Stimulated activated CD8-positive, alpha-beta memory T cell treated with anti-CD3 and anti-CD28 coated beads, Interleukin-4, amount 100 ng/mL, for 48 hours (primary cell): ENCODE measurements around the gene NMNAT2.
A peak's percentile ranks its signal among the peaks of the same experiment; 100 is the strongest.
"Not testable (repeated sequence)": the region's sequence is repeated elsewhere in the genome, so short reads cannot be mapped to it uniquely, and the experiment has no call there.

Experiments
- DNase-seq: peaks from one replicate; pipeline ENCODE4 v3.0.0-alpha.2; 2020

The NMNAT2 gene

DNA sequence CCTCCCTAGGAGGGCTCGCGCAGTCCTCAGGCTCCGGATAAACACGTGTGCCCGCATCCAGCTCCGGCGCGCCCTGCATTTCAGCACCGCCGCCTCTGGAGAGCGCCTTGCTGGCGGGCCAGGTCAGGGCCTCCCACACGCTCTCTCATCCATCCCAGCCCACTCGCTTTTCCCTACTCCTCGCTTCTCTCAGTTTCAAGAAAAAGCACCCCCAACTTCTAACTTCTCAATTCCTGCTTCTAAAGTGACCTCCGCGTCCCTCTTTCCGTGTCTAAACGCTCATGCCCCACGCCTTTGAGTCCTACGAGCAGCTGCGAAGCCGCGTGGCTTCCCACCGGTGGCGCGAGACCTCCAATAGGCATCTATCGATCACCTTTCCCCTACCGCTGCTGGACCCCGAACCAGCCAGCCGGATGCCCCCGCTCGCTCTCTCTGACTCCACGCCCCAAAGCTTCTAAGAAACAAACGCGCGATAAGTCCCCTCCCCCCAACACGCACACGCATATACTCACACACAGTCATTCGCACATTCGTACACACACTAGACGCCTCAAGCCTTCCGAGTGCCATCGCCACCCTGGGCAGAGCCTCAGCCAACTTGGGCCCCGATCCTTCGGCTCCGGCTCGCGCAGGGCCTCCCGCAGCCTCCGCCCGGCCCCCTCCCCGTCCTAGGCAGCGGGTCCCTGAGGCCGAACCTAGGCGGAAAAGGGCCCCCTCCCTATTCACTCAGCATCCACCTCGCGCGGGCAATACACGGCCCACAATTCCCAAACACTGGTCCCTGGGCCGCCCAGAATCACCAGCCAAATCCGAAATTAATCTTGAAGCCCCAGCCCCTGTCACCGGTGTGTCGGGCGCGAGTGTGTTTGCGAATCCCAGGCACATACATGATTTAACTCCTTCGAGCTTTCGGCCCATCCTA is 1.1 kb downstream of the NMNAT2 start:
- DNase-seq, result peak; percentile 58

GRCh38 chr1:183414365-183414764 is 3.8 kb downstream of the NMNAT2 start:
- DNase-seq, result no peak

- DNase-seq, result no peak
Observed at GRCh38 chr1:183411091-183411490, 7.1 kb downstream of the NMNAT2 start.

- DNase-seq, result no peak
Observed at GRCh38 chr1:183407961-183408360, 10.2 kb downstream of the NMNAT2 start.

GRCh38 chr1:183407474-183407873 is 10.7 kb downstream of the NMNAT2 start:
- no peak for DNase-seq

- no peak for DNase-seq
Observed at GRCh38 chr1:183404476-183404875, 13.7 kb downstream of the NMNAT2 start.

DNA sequence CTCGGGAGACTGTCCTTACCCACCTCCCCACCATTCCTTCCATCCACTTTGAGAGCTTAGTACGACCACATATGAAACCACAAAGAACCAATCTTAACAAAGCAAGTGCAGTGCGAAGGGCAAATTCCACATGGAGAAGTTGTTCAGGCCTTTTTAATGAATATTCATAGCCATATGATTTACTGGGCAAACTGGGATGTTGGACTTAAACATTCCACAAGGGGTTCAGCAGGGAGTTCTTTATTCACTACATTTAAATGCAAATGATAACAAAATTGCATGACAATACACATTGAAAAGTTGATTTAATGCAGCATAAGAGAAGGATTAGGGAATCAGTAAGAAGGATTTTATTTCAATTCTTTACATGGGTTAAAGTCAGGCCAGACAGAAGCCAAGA is 14.7 kb downstream of the NMNAT2 start:
- no peak for DNase-seq

GRCh38 chr1:183401565-183401964 is 16.6 kb downstream of the NMNAT2 start:
- not testable (repeated sequence) for DNase-seq

DNA sequence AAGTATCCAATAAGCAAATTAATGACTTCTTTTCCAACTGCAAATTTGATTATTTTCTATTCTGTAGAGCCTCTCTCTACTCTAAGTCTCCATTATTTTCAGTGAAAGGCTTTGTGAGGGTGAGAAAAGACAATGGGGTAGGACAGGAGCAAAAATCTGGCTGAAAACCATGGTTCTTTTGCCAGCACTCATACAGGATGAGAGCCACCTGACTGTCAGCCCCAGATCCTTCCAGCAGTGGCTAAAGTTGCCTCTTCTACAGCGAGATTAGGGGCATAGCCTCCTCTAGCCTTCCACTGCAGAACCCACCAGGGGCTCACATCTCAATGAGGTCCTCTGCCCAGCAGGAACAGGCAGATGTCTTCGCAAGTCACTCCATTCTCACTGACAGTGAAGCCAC is 23.7 kb downstream of the NMNAT2 start:
- no peak for DNase-seq

- DNase-seq, result no peak
Observed at GRCh38 chr1:183391863-183392262, 26.3 kb downstream of the NMNAT2 start.

DNA sequence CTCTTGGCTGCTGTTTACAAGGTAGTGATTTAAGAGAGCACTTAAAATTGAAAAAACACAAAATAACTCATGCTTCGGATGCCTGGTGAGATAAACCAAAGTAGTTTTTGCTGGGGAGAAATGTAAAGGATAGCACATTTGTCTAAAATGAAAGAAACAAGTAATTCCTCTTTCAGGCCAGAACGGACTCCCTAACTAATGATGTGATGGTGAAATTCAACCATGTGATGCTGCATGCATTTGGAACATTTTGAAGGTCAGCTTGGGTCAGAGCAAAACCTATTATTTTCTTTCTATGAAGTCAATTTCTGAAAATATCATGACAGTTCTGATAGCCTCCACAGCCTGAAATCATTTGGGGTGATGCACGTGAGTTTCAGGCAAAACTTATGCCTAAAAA is 27.6 kb downstream of the NMNAT2 start:
- DNase-seq, result no peak

DNA sequence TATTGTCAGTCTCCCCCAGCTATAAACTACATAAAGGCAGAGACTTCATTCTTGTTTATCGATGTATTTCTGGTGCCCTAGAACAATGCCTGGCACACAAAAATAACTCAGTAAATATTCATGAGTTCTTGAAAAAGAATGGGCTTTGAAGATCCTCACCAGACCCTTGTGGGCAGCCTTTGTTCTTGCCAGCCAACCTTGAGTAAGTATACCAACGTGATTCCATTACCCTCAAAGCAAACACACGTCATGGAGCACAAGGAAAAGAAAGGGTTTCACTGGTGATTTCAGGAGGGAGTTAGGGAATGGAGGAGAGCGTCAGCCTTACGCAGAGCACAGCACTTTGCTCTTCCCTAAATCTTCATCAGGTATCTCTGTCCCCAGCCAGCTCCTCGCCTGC is 29.4 kb downstream of the NMNAT2 start:
- DNase-seq, result no peak

- DNase-seq, result no peak
Observed at GRCh38 chr1:183385340-183386144, 32.6 kb downstream of the NMNAT2 start.

DNA sequence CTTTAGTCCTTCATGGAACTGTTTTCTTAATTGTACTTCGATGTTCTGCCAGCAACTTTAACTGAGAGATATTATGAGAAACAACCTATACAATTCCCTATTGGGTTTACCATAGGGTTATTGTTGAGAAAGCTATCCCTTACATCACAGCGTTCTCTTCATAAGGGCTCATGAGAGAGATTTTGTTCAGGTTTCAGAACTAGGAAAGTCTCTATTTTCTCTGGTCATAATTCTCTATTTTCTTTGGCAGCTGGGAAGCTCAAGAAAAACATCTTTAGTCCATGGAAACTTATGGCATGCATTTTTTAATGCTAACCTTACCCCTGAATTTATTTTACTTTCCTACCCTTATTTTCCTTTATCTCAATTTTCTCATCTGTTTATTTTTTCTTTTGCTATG is 38.2 kb downstream of the NMNAT2 start:
- DNase-seq, result no peak

DNA sequence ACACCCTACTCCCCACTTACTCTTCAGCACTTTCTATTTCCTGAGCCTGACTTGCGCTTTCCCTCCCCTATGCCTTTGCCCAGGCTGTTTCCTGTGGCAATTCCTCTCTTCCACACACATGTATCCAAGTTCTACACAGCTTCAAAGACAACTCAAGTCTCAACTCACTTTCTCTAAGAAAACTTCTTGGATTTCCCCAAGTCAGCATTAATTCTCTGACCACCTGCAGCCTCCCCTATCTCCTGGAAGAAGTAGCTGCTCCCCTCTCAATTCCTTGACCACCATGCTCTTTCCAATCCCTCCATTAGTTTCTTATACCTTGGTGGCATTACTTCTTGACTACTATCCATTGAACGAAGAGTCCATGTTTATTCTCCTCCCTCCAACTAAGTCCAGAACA is 42.8 kb downstream of the NMNAT2 start:
- DNase-seq, result no peak

DNA sequence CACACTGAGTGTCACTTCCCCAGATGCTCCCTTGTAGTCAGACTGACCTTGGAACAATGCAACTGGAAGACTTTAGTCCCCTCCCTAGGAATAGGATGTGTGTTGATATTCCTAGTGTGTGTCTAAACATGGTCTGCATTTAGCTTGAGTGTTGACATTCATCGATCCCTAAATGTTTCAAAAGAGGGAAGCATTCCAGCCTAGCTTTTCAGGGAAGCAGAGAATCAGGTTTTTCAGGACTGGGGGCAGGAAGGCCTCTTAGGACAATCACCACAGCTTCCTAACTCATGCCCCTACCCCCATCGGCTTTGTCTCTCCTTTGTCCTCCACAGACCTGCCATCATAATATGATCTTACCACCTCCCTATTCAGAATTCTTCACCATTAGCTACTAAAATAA is 43.4 kb downstream of the NMNAT2 start:
- DNase-seq, result no peak

- no peak for DNase-seq
Observed at GRCh38 chr1:183372586-183373230, 45.5 kb downstream of the NMNAT2 start.

GRCh38 chr1:183370399-183371058 is 47.7 kb downstream of the NMNAT2 start:
- DNase-seq, result no peak

DNA sequence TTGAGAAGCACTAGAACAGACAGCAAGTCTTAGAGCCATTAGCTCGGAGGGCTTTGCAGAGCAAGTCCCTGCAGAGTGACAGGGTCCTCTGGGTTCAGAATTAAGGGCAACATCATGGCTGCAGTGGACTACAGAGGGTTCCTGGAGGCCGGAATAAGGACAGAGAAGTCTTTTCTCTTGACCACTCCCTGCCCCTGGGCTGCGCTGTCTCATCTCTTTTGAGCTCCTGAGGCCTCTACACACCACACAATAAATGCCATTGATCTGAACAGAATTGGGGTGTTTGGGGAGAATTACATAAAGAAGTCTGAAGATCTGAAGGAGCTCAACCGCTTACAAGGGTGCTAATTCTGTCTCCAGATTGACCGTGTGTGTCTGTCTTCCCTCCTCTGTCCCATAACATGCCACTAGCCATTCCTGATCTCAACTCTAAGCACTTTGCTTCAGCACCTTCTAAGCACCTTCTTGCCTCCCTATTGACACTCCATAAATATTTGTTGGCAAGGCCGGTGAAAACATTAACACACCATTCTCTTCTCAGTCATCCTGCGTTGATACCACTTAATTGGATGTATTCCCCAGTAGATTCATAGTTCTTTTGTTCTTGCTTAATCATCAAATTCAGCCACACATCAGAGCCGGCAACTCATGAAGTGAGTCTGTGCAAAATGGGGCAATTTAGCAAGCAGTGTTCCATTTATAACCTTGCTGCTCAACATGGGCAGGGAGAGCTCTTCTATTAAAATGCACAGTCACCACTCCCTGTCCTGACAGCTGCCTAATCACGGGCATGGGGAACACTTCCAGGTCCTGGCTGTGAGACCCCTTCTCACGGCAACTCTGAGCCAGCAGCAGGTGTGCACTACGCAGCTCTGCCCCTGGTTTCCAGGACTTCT is 49.7 kb downstream of the NMNAT2 start:
- DNase-seq, result no peak

DNA sequence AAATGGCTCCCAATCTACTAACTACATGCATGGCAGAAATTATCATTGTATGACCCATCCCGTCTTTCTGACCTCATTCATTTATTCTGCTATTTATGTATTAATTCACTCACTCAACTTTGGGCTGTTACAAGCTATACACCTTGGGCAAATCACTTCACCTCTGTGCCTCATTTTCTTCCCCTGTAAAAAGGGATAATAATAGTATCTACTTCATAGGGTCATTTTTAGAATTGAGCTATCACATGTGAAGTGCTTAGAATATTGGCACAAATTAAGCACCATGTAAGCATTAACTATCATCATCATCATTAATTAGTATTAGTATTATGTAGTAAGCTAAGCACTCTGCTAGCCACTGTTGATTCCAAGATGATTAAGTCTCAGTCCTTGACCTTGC is 52.1 kb downstream of the NMNAT2 start:
- DNase-seq, result no peak

DNA sequence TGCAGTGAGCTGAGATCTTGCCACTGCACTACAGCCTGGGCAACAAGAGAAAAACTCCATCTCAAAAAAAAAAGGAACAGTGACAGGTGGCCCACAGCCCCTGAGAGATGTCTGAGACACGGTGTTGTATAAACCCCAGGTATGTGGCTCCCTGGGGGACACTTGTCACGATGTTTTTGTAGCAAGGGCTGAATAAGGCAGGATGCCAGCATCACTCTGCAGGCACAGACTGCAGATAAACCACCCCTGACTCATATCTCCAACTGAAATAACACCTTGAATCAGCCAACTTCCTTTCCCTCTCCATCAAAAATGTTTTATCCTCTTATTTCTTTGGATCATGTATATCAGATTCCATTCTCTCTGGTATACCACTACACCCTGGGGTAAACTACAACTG is 52.5 kb downstream of the NMNAT2 start:
- DNase-seq, result no peak

DNA sequence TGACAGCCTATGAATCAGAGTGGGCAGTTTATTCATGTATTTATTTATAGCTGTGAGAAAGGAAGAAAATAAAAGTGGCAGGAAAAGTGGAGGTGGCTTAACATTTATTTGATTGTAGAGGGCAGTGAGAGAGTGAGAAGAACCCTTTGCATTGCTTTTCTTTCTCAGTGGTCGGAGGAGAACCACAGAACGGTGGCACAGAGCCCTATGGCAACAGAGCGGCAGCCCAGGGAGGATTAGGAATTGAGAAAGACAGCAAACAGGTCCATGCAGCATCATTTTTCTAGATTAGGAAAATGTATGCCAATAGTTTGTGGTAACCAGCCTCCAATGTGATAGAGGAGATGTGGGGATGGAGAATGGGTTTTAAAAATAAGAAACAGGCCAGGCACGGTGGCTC is 53.1 kb downstream of the NMNAT2 start:
- no peak for DNase-seq
